ENCODE results near the gene CCDC89.

The CCDC89 gene

DNA sequence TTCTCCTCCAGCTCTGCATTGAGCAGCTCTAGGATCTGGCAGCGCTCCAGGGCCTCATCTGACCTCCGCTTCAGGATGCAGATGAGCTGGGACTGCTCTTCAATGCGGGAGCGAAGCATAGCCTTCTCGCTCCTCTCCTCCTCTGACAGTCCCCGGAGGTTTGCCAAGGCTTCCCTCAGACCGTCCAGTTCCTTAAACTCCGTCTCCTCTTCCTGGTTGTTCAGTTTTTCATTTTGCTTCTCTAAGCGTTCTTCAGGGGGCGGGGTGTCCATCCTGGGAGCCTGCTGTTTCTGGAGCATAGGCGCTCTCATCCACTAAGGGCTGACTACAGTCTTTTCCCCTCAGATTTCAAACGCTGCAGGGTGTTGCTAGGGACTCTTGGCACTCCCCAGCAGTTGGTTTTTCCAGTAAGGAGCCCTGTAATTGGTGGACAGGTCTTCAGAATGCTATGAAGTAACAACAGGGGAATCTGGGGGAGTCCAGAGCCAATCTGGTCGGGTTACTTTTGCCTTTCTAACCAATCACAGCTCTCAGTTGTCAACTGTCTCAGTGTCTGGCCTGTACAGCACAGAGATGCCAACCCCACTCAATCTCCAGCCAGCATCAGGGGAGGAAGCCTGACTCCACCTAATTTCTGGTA lies at the start of gene CCDC89:
Gene CCDC89 (minus strand): TSS at position 376 of the 640 bp plus-strand sequence. CDS start 65 bp downstream, at position 311.
- DNase-seq (ENCODE audit: low read depth in 1 of 2, low spot score in 1 of 2), result no peak

DNA sequence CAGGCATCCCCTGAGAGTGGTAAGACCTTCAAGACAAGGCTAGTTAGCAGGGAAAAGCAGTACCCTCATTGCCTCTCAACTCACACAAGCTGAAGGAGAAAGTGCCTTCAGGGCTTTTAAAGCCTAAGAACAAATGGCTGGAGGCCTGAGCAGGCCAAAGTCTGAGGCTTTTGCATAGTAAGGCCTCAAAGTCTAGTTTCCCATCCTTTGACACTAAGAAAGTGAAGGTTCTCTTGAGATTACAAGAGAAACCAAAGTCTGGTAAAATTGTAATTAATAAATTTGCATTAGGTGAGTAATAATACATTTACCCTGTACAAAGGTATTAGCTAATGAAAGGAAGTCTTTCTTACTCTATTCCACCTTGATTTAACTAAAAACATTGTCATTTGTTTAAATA lies 47.0 kb upstream of the CCDC89 start:
- no peak for DNase-seq (ENCODE audit: low read depth in 1 of 2, low spot score in 1 of 2)

DNA sequence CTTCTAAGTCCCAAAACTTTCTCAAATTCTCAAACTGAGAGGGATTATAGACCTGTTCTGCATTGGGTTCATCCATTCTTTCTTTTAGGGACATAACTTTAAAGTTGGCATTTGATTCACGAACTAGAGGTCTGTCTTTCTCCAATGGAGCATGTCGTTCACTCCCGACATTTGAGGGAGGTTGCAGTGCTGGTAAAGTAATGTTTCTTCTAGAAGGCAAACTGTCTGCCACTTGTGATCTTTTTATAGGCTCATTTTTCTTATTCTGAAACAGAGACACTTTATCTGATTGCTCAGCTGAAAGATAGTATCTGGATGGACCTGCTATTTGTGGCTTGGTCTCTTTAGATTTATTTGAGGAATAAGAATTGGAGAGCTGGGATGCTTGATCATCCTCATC lies 40.4 kb upstream of the CCDC89 start:
- no peak for DNase-seq (ENCODE audit: low read depth in 1 of 2, low spot score in 1 of 2)

DNA sequence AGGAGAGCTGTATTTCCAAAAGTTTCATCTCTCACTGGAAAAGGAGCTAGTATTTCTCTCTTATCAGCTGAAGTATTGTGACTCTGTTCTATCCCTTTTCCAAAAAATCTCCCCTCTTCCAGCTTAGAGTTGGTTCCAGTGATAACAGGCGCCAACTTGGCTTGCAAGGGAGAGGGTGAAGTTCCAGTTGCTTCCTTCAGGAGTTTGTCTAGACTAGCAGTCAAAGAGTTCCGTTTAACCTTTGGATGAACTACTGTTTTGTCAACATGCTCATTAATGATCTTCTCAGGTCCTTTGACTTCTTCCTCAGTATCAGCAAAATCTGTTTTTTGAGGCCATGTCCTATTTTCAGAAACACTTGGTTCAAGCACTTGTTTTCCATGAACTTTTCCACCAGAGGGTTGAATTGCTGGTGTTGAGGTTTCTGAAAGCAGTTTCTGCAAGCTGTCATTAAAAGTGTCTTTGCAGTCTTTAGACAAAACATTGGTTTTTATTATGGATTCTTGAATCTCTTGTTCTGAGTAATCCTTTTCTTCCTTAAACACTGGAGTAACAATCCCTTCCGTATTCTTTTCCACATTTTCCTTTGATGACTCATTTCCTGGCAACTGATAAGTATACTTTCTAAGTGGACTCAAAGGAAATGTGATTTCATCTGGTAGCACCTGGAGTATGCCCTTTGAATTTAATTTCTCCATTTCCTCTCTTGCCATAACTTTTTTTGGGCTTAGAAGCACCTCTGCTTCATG lies 39.7 kb upstream of the CCDC89 start:
- no peak for DNase-seq (ENCODE audit: low read depth in 1 of 2, low spot score in 1 of 2)

DNA sequence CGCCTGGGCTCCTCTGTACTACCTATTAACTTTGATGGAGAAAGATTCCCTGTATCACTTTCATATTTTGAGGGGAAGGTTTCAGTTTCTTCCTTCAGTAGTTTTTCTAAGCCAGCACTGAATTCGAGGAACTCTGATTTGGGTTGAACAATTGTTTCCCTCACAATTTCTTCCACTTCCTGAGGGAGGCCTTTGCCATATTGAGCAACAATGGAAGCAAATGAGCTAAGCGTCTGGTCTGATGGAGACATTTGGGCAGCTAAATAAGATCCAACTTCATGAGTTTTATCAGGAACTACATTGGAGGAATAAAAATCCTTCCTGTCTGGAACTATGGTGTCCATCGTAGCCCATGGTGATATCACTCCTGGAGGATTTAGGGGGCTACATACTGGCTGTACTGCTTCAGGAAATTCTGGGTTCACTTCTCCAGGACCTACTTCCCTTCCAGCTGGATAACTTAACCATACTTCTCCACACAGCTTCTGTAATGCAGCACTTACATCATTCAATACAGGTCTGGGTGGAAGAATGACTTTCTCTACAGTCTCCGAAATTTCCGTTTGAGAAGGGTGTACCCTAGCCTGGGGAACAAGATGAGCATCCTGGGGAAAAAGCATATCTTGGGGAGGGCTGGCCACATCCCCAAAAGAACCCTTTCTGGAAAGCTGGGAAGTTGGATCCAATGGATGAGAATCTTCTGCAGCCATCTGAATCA lies 38.9 kb upstream of the CCDC89 start:
- no peak for DNase-seq (ENCODE audit: low read depth in 1 of 2, low spot score in 1 of 2)

DNA sequence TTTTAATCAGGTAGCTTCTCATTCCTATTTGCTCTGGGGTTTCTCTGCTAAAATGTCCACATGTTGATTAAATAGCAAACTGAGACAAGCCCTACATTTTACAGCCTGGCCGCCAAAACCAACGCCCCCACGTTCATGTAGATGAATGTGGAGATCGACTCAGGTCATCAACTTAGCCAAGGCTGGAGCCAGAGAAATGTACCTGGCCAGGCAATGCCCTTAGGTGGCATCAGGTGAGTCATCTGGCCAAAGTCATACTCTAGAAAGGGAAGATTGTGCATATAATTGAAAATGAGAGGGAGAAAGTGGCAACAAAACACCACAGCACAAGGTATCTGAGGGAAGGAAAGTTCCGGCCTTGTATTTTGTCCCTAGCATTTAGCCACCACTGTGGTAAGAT lies 37.1 kb upstream of the CCDC89 start:
- no peak for DNase-seq (ENCODE audit: low read depth in 1 of 2, low spot score in 1 of 2)

DNA sequence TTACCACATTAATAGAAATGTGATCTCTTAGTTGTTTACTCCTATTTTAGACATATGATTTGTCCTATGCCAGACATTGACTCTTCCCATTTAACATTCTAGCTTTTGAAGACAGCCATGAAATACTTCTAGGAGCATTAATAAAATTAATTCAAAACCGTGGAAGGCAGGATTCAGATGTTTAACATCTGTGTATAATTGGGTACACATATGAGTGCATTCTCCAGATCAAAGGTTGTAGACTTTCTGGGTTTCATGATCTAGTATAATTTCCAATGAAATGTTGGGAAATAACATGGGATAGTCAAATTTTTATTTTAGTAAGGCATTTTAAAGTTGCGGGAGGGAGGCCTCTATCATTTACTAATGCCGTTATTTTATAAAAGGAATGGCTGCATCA lies 35.2 kb upstream of the CCDC89 start:
- DNase-seq (ENCODE audit: low read depth in 1 of 2, low spot score in 1 of 2), result no peak

DNA sequence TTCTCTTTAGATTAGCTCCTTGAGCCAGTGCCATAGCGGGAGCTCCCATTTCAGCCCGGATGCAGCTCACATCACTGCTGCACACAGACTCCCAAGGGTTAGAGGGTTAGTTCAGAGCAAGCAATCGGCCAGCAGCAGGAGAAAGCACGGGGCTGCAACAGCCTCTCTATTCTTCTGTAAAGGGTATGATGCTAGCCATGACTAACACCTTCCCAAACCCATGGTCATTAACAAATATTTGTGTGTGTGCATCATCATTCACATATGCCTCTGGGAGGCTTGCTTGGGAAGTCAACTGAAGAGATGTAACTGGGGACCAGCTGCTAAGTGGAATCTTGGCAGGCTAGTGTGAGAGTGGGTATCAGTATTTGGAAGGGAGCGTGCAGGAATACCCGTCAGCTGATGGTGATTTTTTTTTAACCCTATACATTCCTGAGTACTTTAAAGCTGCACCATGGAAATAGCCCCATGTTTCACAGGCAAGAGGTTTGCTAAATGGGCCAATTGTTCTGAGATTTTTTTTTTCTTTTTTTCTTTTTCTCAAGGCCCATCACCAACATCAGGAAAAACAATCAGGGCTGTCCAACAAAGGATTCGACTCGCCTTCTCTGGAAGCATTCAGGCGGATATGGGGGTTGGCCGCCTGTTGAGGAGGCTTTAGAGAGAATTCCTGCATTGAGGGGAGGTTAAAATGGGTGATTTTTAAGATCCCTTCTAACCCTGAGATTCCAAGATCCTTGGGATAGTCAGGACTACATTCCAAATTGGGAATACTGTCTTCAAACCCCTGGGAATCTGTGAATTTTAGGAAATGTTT lies 33.2 kb upstream of the CCDC89 start:
- no peak for DNase-seq (ENCODE audit: low read depth in 1 of 2, low spot score in 1 of 2)

DNA sequence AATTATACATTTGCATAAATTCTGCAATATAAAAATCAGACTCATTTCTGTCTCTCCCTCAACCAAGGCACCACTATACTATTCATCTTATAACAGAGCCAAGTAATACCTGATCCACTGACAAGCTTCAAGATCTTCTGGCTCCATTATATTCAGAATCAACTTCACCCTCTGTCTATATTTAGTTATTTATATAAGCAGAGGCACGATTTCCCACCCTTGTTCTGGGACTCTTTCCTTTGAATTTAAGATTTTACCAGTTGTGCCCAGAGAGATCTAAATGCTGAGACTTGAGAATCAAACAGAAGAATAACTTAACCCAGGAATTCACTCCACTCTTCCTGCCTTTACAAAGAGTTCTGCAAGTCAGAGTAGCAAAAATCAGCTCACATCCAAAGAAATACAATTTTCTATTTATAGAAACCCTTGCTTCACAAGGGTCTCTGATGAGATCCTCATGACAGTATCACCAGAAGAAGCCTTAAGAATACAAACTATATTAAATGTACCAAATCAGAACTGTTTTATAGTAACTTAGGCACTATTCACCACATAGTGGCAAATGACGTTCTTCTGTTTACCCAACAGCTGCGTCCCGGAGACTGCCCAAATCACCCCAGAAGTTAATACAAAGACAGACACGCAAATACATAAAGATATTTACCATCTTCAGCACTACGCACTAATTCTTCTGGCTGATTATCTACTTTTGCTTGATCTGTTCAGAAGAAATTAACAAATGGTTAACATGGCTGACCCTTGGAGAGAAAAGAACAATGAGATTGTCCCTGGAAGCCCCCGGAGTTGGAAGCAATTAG lies 32.3 kb upstream of the CCDC89 start:
- DNase-seq (ENCODE audit: low read depth in 1 of 2, low spot score in 1 of 2), result no peak

DNA sequence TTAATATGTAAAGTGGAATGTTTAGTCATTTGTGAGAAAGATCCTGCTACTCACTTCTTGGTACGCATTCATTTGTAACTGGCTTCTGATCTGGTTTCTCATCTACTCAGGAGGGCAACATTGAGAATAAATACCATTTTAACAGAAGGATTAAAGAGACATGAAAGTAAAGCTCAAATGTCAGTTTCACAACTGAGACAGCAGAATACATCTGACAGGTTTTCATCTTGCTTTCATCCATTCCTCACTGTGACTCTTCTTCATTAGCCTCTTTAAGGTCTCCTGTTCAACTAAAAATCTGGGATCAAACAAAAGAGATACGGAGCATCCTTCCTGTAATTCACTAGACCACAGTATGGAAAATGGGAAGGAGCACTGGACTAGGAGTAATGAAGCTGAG lies 31.4 kb upstream of the CCDC89 start:
- DNase-seq (ENCODE audit: low read depth in 1 of 2, low spot score in 1 of 2), result no peak

DNA sequence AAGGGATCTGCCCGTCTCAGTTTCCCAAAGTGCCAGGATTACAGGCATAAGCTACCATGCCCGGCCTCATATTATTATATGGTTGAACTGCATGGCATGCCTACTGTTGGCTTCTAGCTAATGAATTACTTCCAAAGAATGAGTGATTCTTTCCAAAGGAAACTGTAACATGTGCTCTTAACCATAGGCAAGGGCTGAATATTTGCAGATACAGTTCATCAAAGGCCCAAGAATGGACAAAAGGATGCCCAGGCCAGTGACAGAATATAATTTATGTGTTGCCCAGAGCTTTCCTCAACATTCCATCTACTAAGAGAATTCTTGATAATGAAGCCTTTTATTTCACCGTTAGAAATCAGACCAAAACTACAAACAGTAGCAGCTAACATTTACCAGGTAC lies 27.0 kb upstream of the CCDC89 start:
- no peak for DNase-seq (ENCODE audit: low read depth in 1 of 2, low spot score in 1 of 2)

DNA sequence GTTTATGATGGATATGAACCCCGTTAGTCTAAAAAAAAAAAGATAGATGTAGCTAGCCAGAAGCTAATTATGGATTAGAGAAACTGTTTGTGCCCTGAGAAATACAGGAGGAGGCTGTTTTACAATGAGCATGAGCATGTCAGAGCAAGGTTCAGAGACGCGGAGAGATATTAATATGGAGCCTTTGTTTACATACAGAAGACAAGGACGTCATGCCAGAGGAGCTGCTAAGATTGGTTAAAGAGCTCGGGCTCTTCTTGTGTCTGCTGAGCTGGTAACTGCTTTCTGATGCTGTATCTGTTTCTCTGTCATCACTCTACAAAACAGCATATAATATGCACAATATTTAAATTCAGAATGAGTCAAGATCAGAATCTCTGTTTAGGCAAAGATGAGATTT lies 24.9 kb upstream of the CCDC89 start:
- no peak for DNase-seq (ENCODE audit: low read depth in 1 of 2, low spot score in 1 of 2)

DNA sequence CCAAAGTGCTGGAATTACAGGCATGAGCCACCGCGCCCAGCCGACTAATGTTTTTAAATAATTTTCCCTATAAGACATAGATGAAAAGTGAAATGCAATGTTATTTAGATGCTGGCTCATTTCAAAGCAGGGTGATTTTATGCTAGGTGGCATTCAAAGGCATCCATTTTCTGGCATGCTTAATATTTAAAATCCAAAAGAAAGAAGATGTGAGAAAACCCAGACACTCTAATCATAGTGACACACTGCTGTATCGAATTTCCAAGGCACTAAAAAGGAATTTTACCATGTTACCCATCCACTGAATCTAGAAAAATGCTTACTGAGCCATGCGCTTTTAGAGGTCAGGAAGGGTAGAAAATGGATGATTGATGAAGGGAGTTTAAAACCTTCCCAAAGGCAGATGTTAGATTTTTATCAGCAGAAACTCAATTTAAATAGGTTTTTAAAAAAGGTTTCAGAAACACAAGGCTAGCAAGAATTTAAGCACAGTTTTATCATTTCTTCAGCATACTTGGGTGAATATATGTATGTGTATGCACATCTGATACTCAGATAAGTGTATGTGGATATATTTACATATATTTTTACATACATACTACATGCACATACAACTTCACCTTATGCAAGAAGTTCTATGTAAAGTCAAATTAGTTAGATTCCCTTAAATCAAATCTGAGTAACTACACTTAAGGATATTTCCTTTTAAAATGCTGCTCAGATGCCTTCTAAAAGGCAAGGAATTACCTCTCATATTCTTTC lies 24.1 kb upstream of the CCDC89 start:
- no peak for DNase-seq (ENCODE audit: low read depth in 1 of 2, low spot score in 1 of 2)

DNA sequence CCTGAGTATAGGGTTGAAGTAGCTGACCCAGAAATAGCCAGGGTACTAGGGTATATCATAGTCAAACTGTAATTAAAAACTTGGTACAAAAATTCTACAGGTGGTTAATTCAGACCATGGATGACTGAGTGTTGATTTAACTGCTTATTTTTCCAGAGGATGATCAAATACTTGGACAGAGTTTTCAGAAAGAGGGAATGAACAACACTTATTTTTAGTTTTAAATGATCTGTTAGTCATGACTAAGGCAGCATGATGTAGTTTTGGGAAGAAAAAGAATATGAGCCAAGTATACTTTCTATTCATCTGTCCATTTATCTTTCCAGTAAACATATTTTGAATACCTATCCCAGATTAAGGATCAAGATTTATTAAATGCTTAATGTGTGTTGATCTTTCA lies 19.8 kb upstream of the CCDC89 start:
- DNase-seq (ENCODE audit: low read depth in 1 of 2, low spot score in 1 of 2), result no peak

DNA sequence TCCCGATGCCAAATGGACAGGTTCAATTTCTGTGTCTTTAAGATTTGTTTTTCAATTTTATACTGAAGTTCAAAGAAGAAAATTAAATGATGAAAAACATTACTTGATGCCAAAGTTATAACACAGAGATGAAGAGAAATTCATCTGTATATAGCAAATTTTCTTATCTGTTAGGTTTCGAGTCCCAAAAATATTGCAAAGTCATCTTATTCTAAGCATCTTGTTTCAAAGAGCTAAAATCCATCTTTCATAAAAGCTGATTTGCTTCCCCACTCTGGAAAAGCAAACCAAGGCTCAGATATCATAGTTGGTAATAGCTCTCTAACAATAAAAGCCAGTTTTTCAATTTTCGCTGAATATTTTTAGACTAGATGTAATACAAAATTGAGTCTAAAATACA lies 19.0 kb upstream of the CCDC89 start:
- no peak for DNase-seq (ENCODE audit: low read depth in 1 of 2, low spot score in 1 of 2)

DNA sequence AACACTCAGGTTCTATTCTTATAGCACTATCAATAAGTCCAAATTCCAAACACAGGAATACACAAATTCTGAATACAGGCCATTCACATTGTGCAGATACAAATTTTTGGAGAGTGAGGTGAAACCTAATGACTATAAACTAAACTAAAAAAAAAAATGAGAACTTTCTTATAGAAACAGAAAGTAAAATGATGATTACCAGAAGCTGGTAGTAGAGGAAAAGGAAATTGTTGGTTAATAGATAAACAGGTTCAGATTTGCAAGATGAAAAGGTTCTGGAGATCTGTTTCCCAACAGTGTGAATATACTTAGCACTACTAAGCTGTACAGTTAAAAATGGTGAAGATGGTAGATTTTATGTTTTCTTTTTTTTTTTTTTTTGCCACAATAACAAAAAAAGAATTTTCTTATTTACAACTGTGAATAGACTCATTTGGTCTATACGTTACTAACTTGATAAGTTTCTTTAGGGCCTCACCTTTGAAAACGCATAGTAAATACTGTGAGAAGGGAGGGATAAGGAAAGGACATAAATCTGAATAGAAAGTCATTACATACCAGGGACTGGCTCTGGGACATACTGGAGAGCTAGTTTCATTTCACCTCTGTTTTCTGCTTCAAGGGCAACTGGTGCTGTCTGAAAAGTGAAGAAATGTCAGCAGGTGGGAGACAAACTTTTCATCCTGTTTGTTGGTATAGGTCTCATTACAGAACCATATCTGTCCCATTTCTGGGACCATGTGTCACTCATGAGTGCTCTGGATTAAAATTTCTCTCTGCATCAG lies 14.2 kb upstream of the CCDC89 start:
- no peak for DNase-seq (ENCODE audit: low read depth in 1 of 2, low spot score in 1 of 2)

DNA sequence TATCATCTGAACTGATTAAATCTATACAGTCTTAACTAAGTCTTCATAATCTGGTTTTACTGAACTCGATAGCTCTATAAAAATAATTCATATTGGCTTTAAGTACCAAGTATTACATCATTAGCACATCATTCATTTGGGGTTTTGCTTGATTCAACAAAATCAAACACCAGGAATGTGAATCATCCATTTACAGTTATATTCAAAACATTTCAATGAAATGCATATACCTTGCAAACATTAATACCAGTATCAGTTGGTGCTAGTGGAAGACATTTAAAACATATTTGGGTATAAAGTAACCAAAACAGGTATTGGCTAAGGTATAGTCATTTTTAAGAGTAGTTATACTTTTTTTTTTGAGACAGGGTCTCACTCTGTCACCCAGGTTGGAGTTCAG lies 12.2 kb upstream of the CCDC89 start:
- no peak for DNase-seq (ENCODE audit: low read depth in 1 of 2, low spot score in 1 of 2)

DNA sequence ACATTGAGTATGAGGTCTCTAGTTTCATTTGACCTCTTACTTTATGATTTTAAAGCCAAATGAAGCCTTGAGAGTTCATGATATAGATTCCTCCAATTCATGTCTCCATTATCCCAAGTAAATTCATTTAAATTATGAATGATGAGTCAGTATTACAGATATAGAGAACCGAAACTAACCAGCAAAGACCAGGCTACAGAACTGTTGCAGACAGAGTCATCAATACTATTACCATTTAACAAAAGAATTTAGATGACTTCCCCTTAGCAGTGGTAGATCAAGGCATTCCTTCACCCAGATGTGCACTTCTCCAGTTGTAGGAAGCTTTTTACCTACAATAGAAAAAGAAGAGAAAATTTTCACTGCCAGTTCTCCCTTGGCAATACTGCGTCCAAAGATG lies 11.8 kb upstream of the CCDC89 start:
- DNase-seq (ENCODE audit: low read depth in 1 of 2, low spot score in 1 of 2), result no peak

DNA sequence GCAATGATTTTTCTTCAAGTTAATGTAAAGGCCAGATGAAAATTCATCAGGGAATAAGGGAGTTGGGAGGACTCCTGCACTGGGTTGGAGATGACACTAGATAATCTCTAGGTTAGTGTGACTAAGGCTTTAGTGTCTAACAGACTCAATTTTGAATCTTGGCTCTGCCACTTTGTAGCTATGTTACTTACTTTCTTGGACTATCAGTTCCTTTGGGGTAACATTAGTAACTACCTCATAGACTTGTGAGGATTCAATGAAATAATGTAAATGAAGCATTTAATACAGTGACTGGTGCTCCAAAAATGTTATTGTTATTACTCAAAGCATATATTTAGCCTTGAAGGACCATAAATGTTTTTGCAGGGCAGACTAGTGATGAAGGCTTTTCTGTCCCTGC lies 9.6 kb upstream of the CCDC89 start:
- no peak for DNase-seq (ENCODE audit: low read depth in 1 of 2, low spot score in 1 of 2)
